IPS-18a (cell line): ENCODE data around the gene XRCC2.

Experiments used
- H3K27ac ChIP-seq: one replicate; pipeline ENCODE4 v1.5.1; 2013; ENCODE audit warnings: low read length
- H3K27me3 ChIP-seq: one replicate; pipeline ENCODE4 v1.6.1; 2013; ENCODE audit warnings: mild to moderate bottlenecking, low read length; ENCODE audit not compliant: control insufficient read depth, insufficient read depth
- H3K36me3 ChIP-seq: one replicate; pipeline ENCODE4 v1.6.1; 2013; ENCODE audit warnings: low read depth, low read length; ENCODE audit not compliant: control insufficient read depth
- H3K4me1 ChIP-seq: one replicate; pipeline ENCODE4 v1.6.1; 2013; ENCODE audit warnings: low read depth, low read length; ENCODE audit not compliant: control insufficient read depth
- H3K4me3 ChIP-seq: one replicate; pipeline ENCODE4 v1.5.1; 2013; ENCODE audit warnings: low read length
- H3K9ac ChIP-seq: one replicate; pipeline ENCODE4 v1.6.1; 2013; ENCODE audit warnings: mild to moderate bottlenecking, low read length, moderate library complexity
- H3K9me3 ChIP-seq: one replicate; pipeline ENCODE4 v1.6.1; 2013; ENCODE audit warnings: low read depth, low read length; ENCODE audit not compliant: control insufficient read depth

The XRCC2 gene

DNA sequence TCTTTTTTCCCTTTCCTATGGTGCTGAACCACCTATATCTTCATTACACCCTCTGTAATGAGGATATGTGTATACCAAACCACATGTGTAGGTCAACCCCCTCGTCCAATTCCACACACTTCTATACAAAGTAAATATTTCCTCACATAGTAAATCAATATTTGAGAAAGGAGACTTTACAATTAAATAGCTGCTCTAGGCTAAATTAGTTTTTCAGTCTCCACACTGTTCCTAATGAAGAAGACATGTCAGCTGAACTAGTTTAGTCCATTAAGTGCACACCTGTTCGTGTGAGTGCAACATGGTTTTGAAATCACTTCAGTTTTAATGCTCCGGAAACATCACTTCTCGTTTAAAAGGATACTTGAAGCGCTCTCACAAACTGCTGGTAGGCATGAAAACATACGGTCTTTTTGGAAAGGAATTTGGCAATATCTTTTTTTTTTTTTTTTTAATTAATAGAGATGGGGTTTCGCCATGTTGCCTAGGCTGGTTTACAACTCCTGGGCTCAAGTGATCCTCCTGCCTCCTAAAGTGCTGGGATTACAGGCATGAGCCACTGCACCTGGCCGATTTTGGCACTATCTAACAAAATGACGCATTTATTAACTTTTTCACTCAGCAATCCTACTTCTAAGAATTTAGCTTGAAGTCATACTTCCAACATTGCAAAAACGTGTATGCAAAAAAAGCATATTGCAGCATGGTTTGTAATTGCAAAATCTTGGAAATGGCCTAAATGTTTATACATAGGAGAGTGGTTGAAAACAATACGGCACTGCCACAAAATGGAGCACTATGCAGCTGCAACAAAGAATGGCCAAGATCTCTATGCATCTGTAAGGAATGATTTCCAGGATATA, 2.1 kb upstream of the XRCC2 start:
- H3K36me3 ChIP-seq = peaks cover 3% of the 10 kb centered on the region
- H3K4me3 ChIP-seq = no peak overlapping the region
- no peak overlapping the region for H3K9ac ChIP-seq
- H3K4me1 ChIP-seq = peaks cover 5% of the 10 kb centered on the region
- H3K27ac ChIP-seq = no peak overlapping the region
- no peaks in the 10 kb centered on the region for H3K27me3 ChIP-seq
- no peaks in the 10 kb centered on the region for H3K9me3 ChIP-seq

- peak overlapping the region; percentile 91 for H3K4me3 ChIP-seq
- peak overlapping the region; percentile 98 for H3K9ac ChIP-seq
- no peaks in the 10 kb centered on the region for H3K27me3 ChIP-seq
- H3K36me3 ChIP-seq = peaks cover 7% of the 10 kb centered on the region
- H3K9me3 ChIP-seq = no peaks in the 10 kb centered on the region
- H3K27ac ChIP-seq = peak overlapping the region; percentile 35
- H3K4me1 ChIP-seq = peaks cover 5% of the 10 kb centered on the region
These were observed 832 bp downstream of the XRCC2 start for GRCh38 chr7:152674860-152675758.

DNA sequence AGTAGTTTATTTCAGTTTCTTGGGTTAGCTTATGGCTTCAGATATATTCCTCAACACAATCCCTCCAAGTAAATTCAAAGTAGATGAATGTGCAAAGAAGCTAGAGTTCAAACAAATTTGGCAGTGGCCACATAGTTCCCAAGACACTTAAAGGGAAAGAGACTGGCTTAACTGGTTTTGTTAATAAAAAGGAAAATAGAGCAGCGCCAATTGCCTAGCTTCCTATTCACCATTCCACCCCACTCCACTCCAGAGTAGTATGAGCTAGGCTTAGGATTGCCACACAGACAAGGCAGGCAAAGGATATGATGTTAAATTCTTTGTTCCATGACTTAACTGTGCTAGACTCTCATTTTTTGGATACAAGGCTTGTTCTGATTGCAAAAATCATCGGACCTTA, 2.0 kb downstream of the XRCC2 start:
- peaks cover 5% of the 10 kb centered on the region for H3K4me1 ChIP-seq
- H3K4me3 ChIP-seq = no peak overlapping the region
- no peak overlapping the region for H3K27ac ChIP-seq
- H3K9ac ChIP-seq = no peak overlapping the region
- H3K9me3 ChIP-seq = no peaks in the 10 kb centered on the region
- peaks cover 11% of the 10 kb centered on the region for H3K36me3 ChIP-seq
- no peaks in the 10 kb centered on the region for H3K27me3 ChIP-seq

DNA sequence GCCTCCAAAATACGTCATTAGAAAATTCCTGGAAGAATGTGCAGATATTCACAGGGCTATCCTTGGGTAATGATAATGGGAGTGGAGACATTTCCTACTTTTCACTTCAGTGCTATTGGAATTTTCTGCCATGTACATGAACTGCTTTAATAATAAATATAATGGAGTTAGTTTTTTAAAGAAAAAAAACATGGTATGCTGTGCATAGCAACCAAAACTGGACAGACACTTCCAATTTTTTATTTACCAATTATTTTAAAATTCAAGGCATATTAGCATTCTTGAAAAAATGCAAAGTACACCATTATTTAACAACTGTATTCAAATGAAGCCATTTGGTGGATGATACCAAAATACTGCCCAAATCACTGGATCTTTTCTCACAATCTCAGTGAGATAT, 3.3 kb downstream of the XRCC2 start:
- Histone ChIP-seq H3K4me3 (no peak overlapping the region), H3K27me3 (no peaks in the 10 kb centered on the region), H3K9ac (no peak overlapping the region), H3K36me3 (peaks cover 20% of the 10 kb centered on the region), H3K27ac (no peak overlapping the region), H3K4me1 (peaks cover 5% of the 10 kb centered on the region), H3K9me3 (no peaks in the 10 kb centered on the region)

DNA sequence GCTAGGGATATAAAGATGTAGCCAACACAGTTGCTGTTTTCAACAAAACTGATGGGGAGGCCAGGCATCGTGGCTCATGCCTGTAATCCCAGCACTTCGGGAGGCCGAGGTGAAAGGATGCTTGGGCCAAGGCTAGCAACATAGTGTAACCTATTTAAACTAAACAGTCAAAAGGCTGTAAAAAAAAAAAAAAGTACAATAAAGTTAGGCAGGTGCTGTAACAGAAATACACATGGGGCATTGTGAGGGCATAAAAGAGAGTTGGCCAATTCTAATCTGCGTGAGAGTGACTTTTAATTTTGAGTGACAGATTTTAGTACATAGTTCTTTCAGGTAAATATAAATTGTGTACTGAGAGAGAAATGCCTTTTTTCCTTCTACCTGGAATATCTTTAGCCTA, 6.2 kb downstream of the XRCC2 start:
- Histone ChIP-seq H3K27me3 (no peaks in the 10 kb centered on the region), H3K27ac (no peak overlapping the region), H3K4me1 (peaks cover 1% of the 10 kb centered on the region), H3K4me3 (no peak overlapping the region), H3K36me3 (peaks cover 20% of the 10 kb centered on the region), H3K9ac (no peak overlapping the region), H3K9me3 (no peaks in the 10 kb centered on the region)

DNA sequence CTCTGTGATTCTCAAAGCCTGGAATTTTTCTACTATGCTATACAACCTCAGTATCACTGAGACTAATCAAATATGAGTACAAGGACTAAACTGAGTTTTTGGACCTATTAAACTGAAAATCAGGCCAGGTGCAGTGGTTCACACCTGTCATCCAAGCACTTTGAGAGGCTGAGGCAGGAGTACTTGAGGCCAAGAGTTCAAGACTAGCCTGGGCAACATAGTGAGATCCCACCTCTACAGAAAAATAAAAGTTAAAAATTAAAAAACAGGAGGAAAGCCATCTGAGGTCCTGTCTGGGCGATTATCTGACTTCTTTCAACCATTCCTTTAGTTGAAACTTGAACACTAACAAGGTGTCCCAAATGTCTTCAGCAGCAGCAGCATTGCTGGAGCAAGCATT, 7.0 kb downstream of the XRCC2 start:
- H3K9ac ChIP-seq = no peak overlapping the region
- no peak overlapping the region for H3K27ac ChIP-seq
- H3K9me3 ChIP-seq = no peaks in the 10 kb centered on the region
- H3K4me1 ChIP-seq = no peaks in the 10 kb centered on the region
- no peak overlapping the region for H3K4me3 ChIP-seq
- peaks cover 19% of the 10 kb centered on the region for H3K36me3 ChIP-seq
- H3K27me3 ChIP-seq = no peaks in the 10 kb centered on the region

DNA sequence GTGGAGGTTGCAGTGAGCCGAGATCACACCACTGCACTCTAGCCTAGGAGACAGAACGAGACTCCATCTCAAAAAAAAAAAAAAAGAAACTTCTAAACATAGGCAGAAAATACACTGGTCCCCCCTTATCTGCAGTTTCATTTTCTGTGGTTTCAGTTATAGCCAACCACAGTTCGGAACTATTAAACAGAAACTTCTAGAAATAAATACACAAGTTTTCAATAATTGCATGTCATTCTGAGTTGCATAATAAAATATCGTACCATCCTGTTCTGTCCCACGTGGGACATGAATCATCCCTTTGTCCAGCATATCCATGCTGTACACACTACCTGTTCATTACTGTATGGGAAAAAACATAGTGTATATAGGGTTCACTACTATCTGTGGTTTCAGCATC, 8.0 kb downstream of the XRCC2 start:
- no peak overlapping the region for H3K27ac ChIP-seq
- H3K9me3 ChIP-seq = no peaks in the 10 kb centered on the region
- peaks cover 17% of the 10 kb centered on the region for H3K36me3 ChIP-seq
- H3K4me3 ChIP-seq = no peak overlapping the region
- no peak overlapping the region for H3K9ac ChIP-seq
- no peaks in the 10 kb centered on the region for H3K27me3 ChIP-seq
- H3K4me1 ChIP-seq = no peaks in the 10 kb centered on the region

- Histone ChIP-seq H3K27me3 (no peaks in the 10 kb centered on the region), H3K4me3 (no peak overlapping the region), H3K9ac (no peak overlapping the region), H3K4me1 (no peaks in the 10 kb centered on the region), H3K27ac (no peak overlapping the region), H3K9me3 (no peaks in the 10 kb centered on the region), H3K36me3 (peaks cover 17% of the 10 kb centered on the region)
These were observed 9.9 kb downstream of the XRCC2 start for GRCh38 chr7:152666078-152666477.

- Histone ChIP-seq H3K27ac (no peak overlapping the region), H3K27me3 (no peaks in the 10 kb centered on the region), H3K9me3 (no peaks in the 10 kb centered on the region), H3K4me3 (no peak overlapping the region), H3K9ac (no peak overlapping the region), H3K4me1 (no peaks in the 10 kb centered on the region), H3K36me3 (peaks cover 26% of the 10 kb centered on the region)
These were observed 11.3 kb downstream of the XRCC2 start for GRCh38 chr7:152664636-152665035.

DNA sequence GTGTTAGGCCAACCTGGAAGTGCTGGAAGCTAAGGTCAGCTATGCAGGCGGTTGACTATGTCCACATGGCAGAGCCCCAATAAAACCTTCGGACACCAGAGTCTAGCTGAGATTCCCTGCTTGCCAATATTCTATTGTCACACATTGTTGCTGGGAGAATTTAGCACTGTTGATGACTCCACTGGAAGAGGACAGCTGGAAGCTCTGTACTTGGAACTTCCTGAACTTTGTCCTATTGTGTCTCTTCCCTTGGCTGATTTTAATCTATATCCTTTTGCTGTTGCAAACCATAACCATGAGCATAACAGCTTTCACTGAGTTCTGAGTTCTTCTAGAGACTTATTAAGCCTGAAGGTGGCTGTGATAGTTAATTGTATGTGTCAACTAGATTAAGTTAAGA, 12.0 kb downstream of the XRCC2 start:
- Histone ChIP-seq H3K27me3 (no peaks in the 10 kb centered on the region), H3K9ac (no peak overlapping the region), H3K4me1 (no peaks in the 10 kb centered on the region), H3K36me3 (peaks cover 29% of the 10 kb centered on the region), H3K27ac (no peak overlapping the region), H3K4me3 (no peak overlapping the region), H3K9me3 (no peaks in the 10 kb centered on the region)

DNA sequence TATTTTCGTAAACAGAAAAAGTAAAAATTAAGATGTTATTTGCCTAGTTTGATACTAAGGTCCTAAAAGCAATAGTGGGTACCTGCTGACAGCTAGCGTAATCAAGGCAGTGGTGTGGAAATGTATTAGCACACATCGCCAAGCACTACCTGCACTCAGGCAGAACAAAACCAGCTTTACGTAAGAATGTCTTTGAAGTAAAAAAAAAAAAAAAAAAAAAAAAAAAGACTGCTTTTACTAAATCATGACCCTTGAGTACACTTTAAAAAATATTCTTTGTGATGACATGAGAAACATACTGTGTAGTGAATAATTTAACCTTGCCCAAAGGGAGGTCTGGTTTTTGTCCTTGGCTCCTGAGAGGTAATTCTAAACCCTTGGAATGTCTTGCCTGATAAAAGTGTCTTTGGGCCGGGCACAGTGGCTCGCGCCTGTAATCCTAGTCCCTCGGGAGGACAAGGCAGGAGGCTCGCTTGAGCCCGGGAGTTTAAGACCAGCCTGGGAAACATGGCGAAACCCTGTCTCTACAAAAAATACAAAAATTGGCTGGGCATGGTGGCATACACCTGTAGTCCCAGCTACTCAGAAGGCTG, 12.7 kb downstream of the XRCC2 start:
- H3K4me1 ChIP-seq = no peaks in the 10 kb centered on the region
- H3K9ac ChIP-seq = no peak overlapping the region
- H3K27me3 ChIP-seq = no peaks in the 10 kb centered on the region
- H3K36me3 ChIP-seq = peaks cover 28% of the 10 kb centered on the region
- no peak overlapping the region for H3K27ac ChIP-seq
- H3K9me3 ChIP-seq = no peaks in the 10 kb centered on the region
- no peak overlapping the region for H3K4me3 ChIP-seq
